Kidney tubule cell (primary cell): ENCODE data around the gene IFNL1.
"Not testable (repeated sequence)": the region's sequence is repeated elsewhere in the genome, so short reads cannot be mapped to it uniquely, and the experiment has no call there.

Source experiments
- DNase-seq: peaks from one replicate; pipeline ENCODE4 v3.0.0-alpha.2; 2018; ENCODE audit warnings: low spot score

The IFNL1 gene

DNA sequence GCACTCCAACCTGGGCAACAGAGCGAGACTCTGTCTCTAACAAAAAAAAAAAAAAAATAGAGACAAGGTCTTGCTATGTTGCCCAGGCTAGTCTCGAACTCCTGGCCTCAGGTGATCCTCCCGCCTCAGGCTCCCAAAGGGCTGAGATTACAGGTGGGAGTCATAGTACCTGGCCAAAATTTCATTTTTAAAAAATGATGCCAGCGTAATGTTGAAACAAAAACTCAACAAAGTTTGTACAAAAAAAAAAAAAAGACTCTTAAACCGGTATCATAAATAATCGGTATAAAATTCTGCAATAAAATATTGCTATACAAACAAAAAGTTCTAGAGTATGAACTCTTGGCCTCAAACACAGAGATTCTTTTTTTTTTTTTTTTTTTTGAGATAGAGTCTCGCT, 36.1 kb downstream of the IFNL1 start:
- DNase-seq, result no peak

- DNase-seq, result not testable (repeated sequence)
Measured at GRCh38 chr19:39332738-39333137, 36.5 kb downstream of the IFNL1 start.

DNA sequence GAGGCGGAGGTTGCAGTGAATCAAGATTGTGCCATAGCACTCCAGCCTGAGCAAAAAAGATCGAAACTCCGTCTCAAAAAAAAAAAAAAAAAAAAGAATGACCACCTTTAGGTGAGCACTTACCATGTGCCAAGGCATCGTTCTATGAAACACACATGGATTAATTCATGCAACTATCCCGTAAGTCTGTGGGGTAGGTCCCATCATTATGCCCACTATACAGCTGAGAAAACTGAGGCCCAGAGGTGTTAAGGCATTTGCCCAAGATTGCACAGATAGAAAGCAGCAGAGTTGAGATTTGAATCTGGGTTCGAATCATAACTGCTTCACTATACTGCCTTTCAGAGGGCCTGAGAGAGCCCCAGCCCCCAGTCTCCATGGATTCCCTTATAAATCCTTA, 37.3 kb downstream of the IFNL1 start:
- no peak for DNase-seq

GRCh38 chr19:39334444-39334976, 38.3 kb downstream of the IFNL1 start:
- DNase-seq, result no peak

DNA sequence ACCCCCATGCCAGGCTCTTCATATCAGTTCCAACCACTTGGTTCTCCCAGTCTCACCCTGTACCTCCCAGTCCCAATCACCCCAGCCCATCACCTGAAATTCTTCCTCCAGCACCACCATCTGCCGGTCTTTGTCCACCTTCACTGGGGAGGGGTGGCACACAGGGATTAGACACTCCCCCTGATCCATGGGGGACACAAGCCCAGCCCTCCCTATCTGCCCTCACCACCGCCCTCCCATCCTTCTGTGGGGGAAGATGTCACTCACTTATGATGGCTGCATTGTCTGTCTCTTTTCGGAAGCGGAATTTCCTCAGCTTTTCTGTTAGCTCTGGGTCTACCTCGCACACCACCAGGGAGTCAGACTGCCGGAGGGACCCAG, 39.0 kb downstream of the IFNL1 start:
- no peak for DNase-seq

DNA sequence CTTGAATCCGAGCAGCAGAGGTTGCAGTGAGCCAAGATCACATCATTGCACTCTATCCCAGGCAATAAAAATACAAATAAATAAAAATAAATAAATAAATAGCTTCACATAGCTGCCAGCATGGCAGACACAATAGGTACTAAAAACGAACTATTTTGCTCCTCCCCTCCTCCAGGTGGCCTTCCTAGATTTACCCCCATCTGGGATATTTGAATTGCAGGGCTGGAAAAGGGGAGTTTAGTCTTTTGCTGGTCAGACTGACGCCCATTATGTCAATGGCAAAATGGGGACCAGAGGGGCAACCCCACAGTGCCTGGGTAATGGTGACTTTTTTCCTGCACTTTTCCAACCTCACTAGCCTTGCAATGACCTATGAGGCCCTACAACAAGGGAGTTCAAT, 40.3 kb downstream of the IFNL1 start:
- DNase-seq, result no peak

- no peak for DNase-seq
Measured at GRCh38 chr19:39339674-39340073, 43.5 kb downstream of the IFNL1 start.

- DNase-seq, result not testable (repeated sequence)
Measured at GRCh38 chr19:39340156-39340555, 43.9 kb downstream of the IFNL1 start.

- no peak for DNase-seq
Measured at GRCh38 chr19:39341129-39341718, 45.0 kb downstream of the IFNL1 start.

GRCh38 chr19:39341719-39342604, 45.8 kb downstream of the IFNL1 start, which contains the start of gene SAMD4B:
Gene SAMD4B (plus strand): TSS chr19:39342421. CDS start chr19:39356894, 14,473 bp downstream.
- DNase-seq, result peak; percentile 98

- peak; percentile 13 for DNase-seq
Measured at GRCh38 chr19:39342647-39343305, 46.6 kb downstream of the IFNL1 start.

DNA sequence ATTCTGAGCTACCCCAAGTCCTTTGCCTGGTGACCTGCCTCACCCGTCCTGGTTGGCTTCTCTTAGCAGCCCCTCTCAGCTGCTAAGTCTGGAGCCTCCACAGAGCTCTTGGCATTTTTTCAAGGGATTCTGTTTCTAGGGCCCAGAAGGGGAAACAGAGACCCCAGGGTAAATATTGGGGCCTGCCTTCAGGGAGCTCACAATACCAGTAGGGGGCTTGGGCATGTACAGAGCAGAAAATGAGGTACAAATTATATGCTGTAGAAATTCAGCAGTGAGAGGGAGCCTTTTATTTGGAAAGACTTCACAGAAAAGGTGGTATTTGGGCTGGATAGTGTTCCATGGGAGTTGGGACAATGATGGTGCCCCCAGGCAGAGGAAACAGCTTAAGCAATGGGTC, 49.7 kb downstream of the IFNL1 start:
- DNase-seq, result no peak

GRCh38 chr19:39347332-39348164, 51.3 kb downstream of the IFNL1 start:
- DNase-seq, result no peak
